GM12878 (cell line): ENCODE measurements around the gene TUBA1B. TPM values are rescaled to one million over a fixed set of nuclear protein-coding genes. Genes with fewer than 3 reads are reported as not detected.

Experiments used
- ATAC-seq: fragments of 200-7000 bp; cut with Tn5 transposase; 3 replicates; pipeline ENCODE4 v1.9.1; 2020; ENCODE audit warnings: mild to moderate bottlenecking, moderate library complexity
- BruUV-seq: library from RNA; stranded (reverse); fragments of 400-500 nt; replicated peaks from 2 replicates; lab custom pipeline; 2021; lab: Mats Ljungman, UMichigan
- CTCF ChIA-PET: fragments of 300-600 bp; sonication (Branson Sonifier 250); formaldehyde crosslinking; extraction: SDS; loops from one replicate; lab custom pipeline; 2021; ENCODE audit warnings: inconsistent platforms; lab: Yijun Ruan, JAX
- POLR2A ChIA-PET: fragments of 350-600 bp; formaldehyde crosslinking; extraction: SDS; loops from one replicate; lab custom pipeline; 2021; ENCODE audit warnings: inconsistent platforms; lab: Charles Lee
- RAD21 ChIA-PET: fragments of 300-600 bp; sonication (Branson Sonifier 250); formaldehyde crosslinking; loops from one replicate; lab custom pipeline; 2023; ENCODE audit warnings: antibody characterized with exemption; ENCODE audit not compliant: unreplicated experiment; lab: Charles Lee
- SMC1A ChIA-PET: fragments of 300-600 bp; sonication (Branson Sonifier 250); formaldehyde crosslinking; loops from one replicate; lab custom pipeline; 2023; ENCODE audit not compliant: unreplicated experiment, uncharacterized antibody; lab: Charles Lee
- DNase-seq: peaks from one replicate; pipeline ENCODE4 v3.0.0-alpha.2; 2011; ENCODE audit warnings: low read depth, low spot score
- FAIRE-seq: peaks from 3 replicates; lab custom pipeline; 2011; peaks lifted over from hg19 to GRCh38; lab: Jason Lieb, UNC
- H2AFZ ChIP-seq: 2 replicates; pipeline ENCODE4 v1.6.0; 2011; ENCODE audit warnings: low read depth, low read length, control low read depth; ENCODE audit not compliant: control insufficient read depth
- H3K27ac ChIP-seq: 2 replicates; pipeline ENCODE4 v1.5.1; 2011; ENCODE audit warnings: control low read depth; ENCODE audit not compliant: control insufficient read depth, insufficient read depth
- H3K27me3 ChIP-seq, 2 experiments: replicated peaks in 1 of 2; 2 replicates each; pipeline versions ENCODE4 v1.6.0 to v1.6.1; 2011; ENCODE audit warnings: low read length in 1 of 2; ENCODE audit not compliant: control insufficient read depth in 2 of 2, insufficient read depth in 2 of 2
- H3K36me3 ChIP-seq, 2 experiments: 2 replicates each; pipeline ENCODE4 v1.5.1; 2011; ENCODE audit warnings: low read length in 1 of 2; ENCODE audit not compliant: control insufficient read depth in 2 of 2, insufficient read depth in 2 of 2
- H3K4me1 ChIP-seq: 2 replicates; pipeline ENCODE4 v1.6.1; 2011; ENCODE audit warnings: mild to moderate bottlenecking, low read length, moderate library complexity, mixed read lengths; ENCODE audit not compliant: control insufficient read depth, insufficient read depth
- H3K4me2 ChIP-seq: 2 replicates; pipeline ENCODE4 v1.6.0; 2011; ENCODE audit warnings: control low read depth; ENCODE audit not compliant: control insufficient read depth, insufficient read depth
- H3K4me3 ChIP-seq: fragments of 200-600 bp; sonication (generic); 2 replicates; pipeline ENCODE4 v1.5.1; 2016
- H3K79me2 ChIP-seq: 2 replicates; pipeline ENCODE4 v1.6.0; 2011; ENCODE audit warnings: low read length; ENCODE audit not compliant: control insufficient read depth, insufficient read depth
- H3K9ac ChIP-seq: 2 replicates; pipeline ENCODE4 v1.8.0; 2011; ENCODE audit warnings: low read length, control low read depth, mixed read lengths; ENCODE audit not compliant: control insufficient read depth, insufficient read depth
- H3K9me3 ChIP-seq: replicated peaks from 3 replicates; pipeline ENCODE4 v1.5.1; 2011; ENCODE audit warnings: mild to moderate bottlenecking, low read length; ENCODE audit not compliant: control insufficient read depth, insufficient read depth
- H4K20me1 ChIP-seq: 2 replicates; pipeline ENCODE4 v1.6.0; 2011; ENCODE audit not compliant: control insufficient read depth, insufficient read depth
- EGR1 ChIP-seq, 2 experiments: IDR thresholded peaks; 1 replicate in 1 of 2; 2 replicates in 1 of 2; pipeline ENCODE4 v1.6.1; 2011 to 2012; ENCODE audit warnings: low read depth in 2 of 2, low read length in 2 of 2, borderline replicate concordance in 1 of 2, mild to moderate bottlenecking in 1 of 2, moderate library complexity in 1 of 2
- FOXM1 ChIP-seq: IDR thresholded peaks from 2 replicates; pipeline ENCODE4 v1.6.1; 2012; ENCODE audit warnings: low read depth, mild to moderate bottlenecking, inconsistent platforms, low read length, moderate library complexity
- IKZF1 ChIP-seq: fragments of 450-650 bp; conservative IDR thresholded peaks from 2 replicates; pipeline ENCODE4 v1.6.1; 2017; ENCODE audit warnings: antibody characterized with exemption, mild to moderate bottlenecking
- IKZF2 ChIP-seq, 2 experiments: fragments of 450-650 bp; IDR thresholded peaks; 2 replicates each; pipeline ENCODE4 v1.6.1; 2017; ENCODE audit warnings: mild to moderate bottlenecking in 2 of 2, moderate library complexity in 2 of 2
- LARP7 ChIP-seq: fragments of 450-650 bp; IDR thresholded peaks from 2 replicates; pipeline ENCODE4 v1.6.1; 2017; ENCODE audit warnings: mild to moderate bottlenecking
- NR2F1 ChIP-seq: fragments of 450-650 bp; conservative IDR thresholded peaks from 2 replicates; pipeline ENCODE4 v1.6.1; 2017; ENCODE audit warnings: mild to moderate bottlenecking
- RAD21 ChIP-seq: IDR thresholded peaks from 2 replicates; pipeline ENCODE4 v1.6.1; 2011; ENCODE audit warnings: mild to moderate bottlenecking, low read depth, low read length, moderate library complexity; ENCODE audit not compliant: insufficient read depth
- RB1 ChIP-seq: fragments of 450-650 bp; formaldehyde crosslinking; IDR thresholded peaks from 2 replicates; pipeline ENCODE4 v1.6.1; 2017; ENCODE audit warnings: mild to moderate bottlenecking, borderline replicate concordance
- TCF12 ChIP-seq: IDR thresholded peaks from 2 replicates; pipeline ENCODE4 v1.6.1; 2011; ENCODE audit warnings: low read depth, mild to moderate bottlenecking, low read length
- YY1 ChIP-seq: IDR thresholded peaks from 2 replicates; pipeline ENCODE4 v1.6.1; 2011; ENCODE audit warnings: low read depth, mild to moderate bottlenecking, low read length
- WGBS: methylation state at CpG from one replicate; pipeline ENCODE4 v1.1.6; 2016; ENCODE audit warnings: low lambda C conversion rate; ENCODE audit not compliant: insufficient replicate concordance, insufficient coverage; ENCODE audit errors: missing lambda C conversion rate; 5-methylcytosine and 5-hydroxymethylcytosine counted together
- in situ Hi-C: fragments of 300-500 bp; cut with MboI; formaldehyde crosslinking; loops from 9 replicates; pipeline ENCODE4 v1.14.3; 2018; ENCODE audit warnings: mixed read lengths
- intact Hi-C: fragments of 100-400 bp; cut with micrococcal nuclease; formaldehyde crosslinking; loops from one replicate; pipeline ENCODE4 v1.14.2; 2022; ENCODE audit not compliant: unreplicated experiment
- polyA plus RNA-seq, 11 experiments: library from polyadenylated mRNA; depleted of rRNA in 4 of 11; unstranded in 6 of 11; stranded (reverse) in 5 of 11; fragments of >200 nt; fragmentation: Nextera tagmentation in 4 of 11; fragmentation: Illumina TruSeq in 1 of 11; extraction: Ambion mirVana in 4 of 11; extraction: Trizol in 1 of 11; gene quantifications; 1 replicate in 1 of 11; 2 replicates in 10 of 11; pipeline versions ENCODE4 v1.2.1 to v1.2.3, GENCODE V29; 2011 to 2016; ENCODE audit warnings: inconsistent platforms in 2 of 11, missing spikeins in 2 of 11, low read depth in 1 of 11
- total RNA-seq, 4 experiments: library from RNA; depleted of rRNA in 3 of 4; stranded (reverse); fragments of >200 nt in 3 of 4; fragmentation: Illumina TruSeq in 1 of 4; extraction: Trizol in 1 of 4; gene quantifications; 2 replicates each; pipeline versions ENCODE4 v1.2.1 to v1.2.3, GENCODE V29; 2013 to 2021
- TF ChIP-seq, protein P1 (sequence below), 3 experiments: IDR thresholded peaks in 2 of 3; conservative IDR thresholded peaks in 1 of 3; 2 replicates each; pipeline ENCODE4 v1.5.1; 2011; ENCODE audit warnings: low read depth in 3 of 3, low read length in 3 of 3, mild to moderate bottlenecking in 3 of 3, control low read depth in 2 of 3, moderate library complexity in 2 of 3, inconsistent platforms in 1 of 3, mixed read lengths in 1 of 3; ENCODE audit not compliant: control insufficient read depth in 2 of 3, insufficient read depth in 1 of 3; ENCODE audit errors: extremely low read depth in 1 of 3
- TF ChIP-seq, protein P2 (sequence below): fragments of 150-350 bp; IDR thresholded peaks from 2 replicates; pipeline ENCODE4 v1.6.1; 2014; ENCODE audit warnings: mild to moderate bottlenecking, low read depth, low read length
- TF ChIP-seq, protein P3 (sequence below): fragments of 450-650 bp; IDR thresholded peaks from 2 replicates; pipeline ENCODE4 v1.6.1; 2017; ENCODE audit warnings: borderline replicate concordance

The TUBA1B gene
- total and polyA plus RNA-seq, 10 of the 15 experiments (the other 5 are each of a cell fraction or from before 2014, with no cell fraction given), result 2,328 to 4,712 (median 3,552) TPM

DNA sequence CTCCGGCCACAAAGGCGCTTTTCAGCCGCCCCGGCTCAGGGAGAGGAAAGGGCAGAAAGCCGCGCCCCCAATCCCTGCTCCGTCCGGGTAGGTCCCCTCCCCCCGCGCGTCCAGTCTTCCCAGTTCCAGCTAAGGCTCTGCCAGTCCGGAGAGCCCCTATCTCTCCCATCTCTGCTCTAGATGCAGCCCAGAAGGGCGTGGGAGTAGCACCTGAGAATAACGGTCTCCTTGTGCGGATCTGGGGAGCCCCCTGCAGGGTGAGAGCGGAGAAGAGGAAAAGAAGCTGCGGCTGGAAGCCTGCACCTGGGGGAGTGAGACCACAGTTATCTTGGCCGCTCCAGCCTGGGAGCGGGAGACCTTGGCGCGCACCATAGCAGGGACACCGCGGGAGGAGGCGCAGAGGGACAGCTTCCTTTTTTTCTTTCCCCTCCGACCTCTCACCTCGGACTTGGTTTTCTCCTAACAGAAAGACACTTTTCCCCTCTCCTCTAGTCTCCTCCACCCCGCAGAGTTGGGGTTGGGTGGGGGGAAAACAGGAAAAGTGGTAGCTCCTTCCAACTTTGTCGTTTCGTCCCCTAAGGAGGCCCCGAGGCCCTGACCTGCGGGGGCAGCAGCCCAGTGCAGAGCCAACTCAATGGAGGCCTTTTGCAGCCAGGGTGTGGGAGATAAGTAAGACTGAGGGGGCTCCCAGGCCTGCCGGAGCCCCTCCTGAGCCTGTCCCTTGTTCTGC is 38.9 kb downstream of the TUBA1B start:
- intact Hi-C loops, result loop anchor here (5.0 kb wide), 1 partner anchor 95 kb away; the partner anchor contains the start of gene DDN
- H3K4me3 ChIP-seq, result no peak overlapping the region
- CTCF ChIA-PET, result interaction anchor here (0.7 to 12.2 kb wide), 21 partner anchors 9 to 167 kb away, joined by 3 to 244 read pairs (median 6); partner anchors contain the start of genes DDN, FKBP11, LMBR1L and RHEBL1
- RAD21 ChIA-PET, result interaction anchor here (0.6 to 5.9 kb wide), 10 partner anchors 10 to 143 kb away, joined by 3 to 66 read pairs (median 6); partner anchors contain the start of genes DDN, RHEBL1 and TUBA1B
- DNase-seq, result no peak
- H3K4me1 ChIP-seq, result peaks cover 3% of the 10 kb centered on the region; the same call in 1 of the 2 replicates
- H2AFZ ChIP-seq, result no peak overlapping the region
- H3K9ac ChIP-seq, result no peak overlapping the region
- SMC1A ChIA-PET, result interaction anchor here (1.0 to 6.8 kb wide), 7 partner anchors 17 to 240 kb away, joined by 3 to 64 read pairs (median 5); partner anchors contain the start of genes DDN, DDX23 and TUBA1B
- H3K27me3 ChIP-seq, result peaks cover 32 to 45% of the 10 kb centered on the region in 2 experiments
- WGBS, result 2% methylated on average over 28 of the region's 32 CpGs
- no peaks in the 10 kb centered on the region for H4K20me1 ChIP-seq
- 0 out of 2 replicates have a peak, but pooled peaks have one; percentile 20 for TF ChIP-seq NR2F1
- TF ChIP-seq, protein P1, sequence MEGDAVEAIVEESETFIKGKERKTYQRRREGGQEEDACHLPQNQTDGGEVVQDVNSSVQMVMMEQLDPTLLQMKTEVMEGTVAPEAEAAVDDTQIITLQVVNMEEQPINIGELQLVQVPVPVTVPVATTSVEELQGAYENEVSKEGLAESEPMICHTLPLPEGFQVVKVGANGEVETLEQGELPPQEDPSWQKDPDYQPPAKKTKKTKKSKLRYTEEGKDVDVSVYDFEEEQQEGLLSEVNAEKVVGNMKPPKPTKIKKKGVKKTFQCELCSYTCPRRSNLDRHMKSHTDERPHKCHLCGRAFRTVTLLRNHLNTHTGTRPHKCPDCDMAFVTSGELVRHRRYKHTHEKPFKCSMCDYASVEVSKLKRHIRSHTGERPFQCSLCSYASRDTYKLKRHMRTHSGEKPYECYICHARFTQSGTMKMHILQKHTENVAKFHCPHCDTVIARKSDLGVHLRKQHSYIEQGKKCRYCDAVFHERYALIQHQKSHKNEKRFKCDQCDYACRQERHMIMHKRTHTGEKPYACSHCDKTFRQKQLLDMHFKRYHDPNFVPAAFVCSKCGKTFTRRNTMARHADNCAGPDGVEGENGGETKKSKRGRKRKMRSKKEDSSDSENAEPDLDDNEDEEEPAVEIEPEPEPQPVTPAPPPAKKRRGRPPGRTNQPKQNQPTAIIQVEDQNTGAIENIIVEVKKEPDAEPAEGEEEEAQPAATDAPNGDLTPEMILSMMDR (IDR thresholded peaks at IDR 0.05 in 2 of 3, conservative IDR thresholded peaks at IDR 0.05 in 1 of 3; ENCODE audit: control insufficient read depth in 2 of 3, extremely low read depth in 1 of 3, insufficient read depth in 1 of 3, low read depth in 3 of 3, low read length in 3 of 3), result peak; percentile 45 to 78 (median 67)
- 0 out of 2 replicates have a peak, but pooled peaks have one; percentile 23 for TF ChIP-seq RB1
- TF ChIP-seq RAD21, result peak; percentile 74
- TF ChIP-seq YY1, result 0 out of 2 replicates have a peak, but pooled peaks have one; percentile 21
- TF ChIP-seq IKZF1, result peak; percentile 53
- peak in 1 of 2 experiments; percentile 80; a peak in 2 of 3 replicates for TF ChIP-seq EGR1 (IDR thresholded peaks at IDR 0.05; ENCODE audit: borderline replicate concordance in 1 of 2, low read depth in 2 of 2, low read length in 2 of 2)
- no peak for TF ChIP-seq LARP7
- no peak for TF ChIP-seq FOXM1
- peak in 1 of 2 experiments; percentile 32; a peak in 1 of 4 replicates for TF ChIP-seq IKZF2 (IDR thresholded peaks at IDR 0.05)
- TF ChIP-seq, protein P2, sequence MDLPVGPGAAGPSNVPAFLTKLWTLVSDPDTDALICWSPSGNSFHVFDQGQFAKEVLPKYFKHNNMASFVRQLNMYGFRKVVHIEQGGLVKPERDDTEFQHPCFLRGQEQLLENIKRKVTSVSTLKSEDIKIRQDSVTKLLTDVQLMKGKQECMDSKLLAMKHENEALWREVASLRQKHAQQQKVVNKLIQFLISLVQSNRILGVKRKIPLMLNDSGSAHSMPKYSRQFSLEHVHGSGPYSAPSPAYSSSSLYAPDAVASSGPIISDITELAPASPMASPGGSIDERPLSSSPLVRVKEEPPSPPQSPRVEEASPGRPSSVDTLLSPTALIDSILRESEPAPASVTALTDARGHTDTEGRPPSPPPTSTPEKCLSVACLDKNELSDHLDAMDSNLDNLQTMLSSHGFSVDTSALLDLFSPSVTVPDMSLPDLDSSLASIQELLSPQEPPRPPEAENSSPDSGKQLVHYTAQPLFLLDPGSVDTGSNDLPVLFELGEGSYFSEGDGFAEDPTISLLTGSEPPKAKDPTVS, result no peak
- TF ChIP-seq, protein P3, sequence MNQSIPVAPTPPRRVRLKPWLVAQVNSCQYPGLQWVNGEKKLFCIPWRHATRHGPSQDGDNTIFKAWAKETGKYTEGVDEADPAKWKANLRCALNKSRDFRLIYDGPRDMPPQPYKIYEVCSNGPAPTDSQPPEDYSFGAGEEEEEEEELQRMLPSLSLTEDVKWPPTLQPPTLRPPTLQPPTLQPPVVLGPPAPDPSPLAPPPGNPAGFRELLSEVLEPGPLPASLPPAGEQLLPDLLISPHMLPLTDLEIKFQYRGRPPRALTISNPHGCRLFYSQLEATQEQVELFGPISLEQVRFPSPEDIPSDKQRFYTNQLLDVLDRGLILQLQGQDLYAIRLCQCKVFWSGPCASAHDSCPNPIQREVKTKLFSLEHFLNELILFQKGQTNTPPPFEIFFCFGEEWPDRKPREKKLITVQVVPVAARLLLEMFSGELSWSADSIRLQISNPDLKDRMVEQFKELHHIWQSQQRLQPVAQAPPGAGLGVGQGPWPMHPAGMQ, result no peak
- 0 out of 2 replicates have a peak, but pooled peaks have one; percentile 20 for TF ChIP-seq TCF12
- TF ChIP-seq, all 136 proteins: peak for 9
- in situ Hi-C loops, result no loop called here
- peak overlapping the region; percentile 6; the same call in 1 of the 2 replicates for H3K4me2 ChIP-seq
- no peaks in the 10 kb centered on the region for H3K9me3 ChIP-seq
- ATAC-seq (peak; percentile 57), FAIRE-seq (no peak)
- H3K27ac ChIP-seq, result no peak overlapping the region
- POLR2A ChIA-PET, result interaction anchor here (0.7 to 3.6 kb wide), 6 partner anchors 18 to 96 kb away, joined by 3 to 11 read pairs (median 4); partner anchors contain the start of genes LMBR1L, RHEBL1, TUBA1A and TUBA1B
- BruUV-seq, result no TSS peak
- peaks cover 0 to 2% of the 10 kb centered on the region in 2 experiments; a peak in 1 of 4 replicates for H3K36me3 ChIP-seq
- no peaks in the 10 kb centered on the region for H3K79me2 ChIP-seq
